Suprapubic skin (tissue), 4 donors: ENCODE measurements around the gene TNNI3.

Experiments used
- CTCF ChIP-seq, 2 donors: fragments of 200-600 bp in 1 of 2; fragments of 450-650 bp in 1 of 2; sonication (generic) in 1 of 2; IDR thresholded peaks; one replicate each; pipeline ENCODE4 v1.5.1; 2016 to 2019; ENCODE audit warnings: antibody characterized with exemption in 2 of 2, mild to moderate bottlenecking in 1 of 2, moderate library complexity in 1 of 2
- POLR2A ChIP-seq, 2 donors: fragments of 450-650 bp; IDR thresholded peaks; one replicate each; pipeline ENCODE4 v1.6.1; 2017; ENCODE audit warnings: antibody characterized with exemption in 2 of 2, mild to moderate bottlenecking in 2 of 2, moderate library complexity in 2 of 2
- POLR2AphosphoS5 ChIP-seq, 3 donors: sonication (generic); formaldehyde crosslinking; IDR thresholded peaks; one replicate each; pipeline ENCODE4 v1.6.1; 2017; ENCODE audit warnings: antibody characterized with exemption in 3 of 3

- TF ChIP-seq CTCF (IDR thresholded peaks at IDR 0.05) (no peak), POLR2A (IDR thresholded peaks at IDR 0.05) (no peak), POLR2AphosphoS5 (IDR thresholded peaks at IDR 0.05) (no peak)
These were observed 38.5 kb downstream of the TNNI3 start for GRCh38 chr19:55119053-55119452.
